ENCODE data around the gene CCDC184.
A peak's percentile ranks its signal among the peaks of the same experiment; 100 is the strongest.
"Not testable (repeated sequence)": the region's sequence is repeated elsewhere in the genome, so short reads cannot be mapped to it uniquely, and the experiment has no call there.

The CCDC184 gene

DNA sequence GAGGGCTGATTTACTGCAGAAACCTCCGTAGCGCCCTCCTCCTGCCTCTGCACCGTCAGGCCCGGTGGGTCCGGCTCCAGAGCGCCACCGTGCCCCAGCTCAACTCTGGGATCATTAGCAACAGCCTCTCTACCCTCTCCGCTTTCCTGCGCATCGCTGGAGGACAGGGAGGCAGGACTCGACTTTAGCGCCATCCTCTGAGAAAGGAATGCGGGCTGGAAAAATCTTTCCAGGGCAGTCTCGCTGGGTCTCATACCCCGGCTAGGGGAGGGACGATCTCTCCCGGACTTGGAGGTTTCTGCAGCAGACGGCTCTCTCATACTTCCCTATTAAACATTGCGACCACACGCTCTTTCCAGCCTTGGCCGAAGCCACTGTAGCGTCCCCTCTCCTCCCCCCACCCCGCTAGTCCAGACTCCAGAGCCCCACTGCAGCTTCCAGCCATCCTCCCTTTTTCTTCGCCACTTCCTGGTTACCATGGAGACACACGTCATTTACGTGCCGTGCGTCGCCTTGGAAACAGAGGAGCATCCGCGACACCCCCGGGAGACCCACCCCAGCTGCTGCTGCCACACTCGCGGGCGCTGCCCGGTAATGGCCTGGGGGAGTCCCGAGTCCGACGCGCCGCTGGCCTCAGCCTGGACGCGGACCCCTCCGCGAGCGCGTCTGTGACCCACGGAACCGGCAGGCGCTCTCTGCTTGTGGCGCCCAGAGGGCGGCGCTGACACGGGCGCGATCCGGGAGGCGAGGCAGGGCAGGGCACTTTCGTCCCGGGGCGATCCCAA, at the start of gene CCDC184:
CCDC184 (plus strand) TSS at position 554 of the 785 bp plus-strand sequence. CDS start 479 bp downstream, outside the sequence.
- DNase-seq (ENCODE audit: extremely low read depth in 1 of 2, low read depth in 1 of 2), result peak; percentile 36 to 51

DNA sequence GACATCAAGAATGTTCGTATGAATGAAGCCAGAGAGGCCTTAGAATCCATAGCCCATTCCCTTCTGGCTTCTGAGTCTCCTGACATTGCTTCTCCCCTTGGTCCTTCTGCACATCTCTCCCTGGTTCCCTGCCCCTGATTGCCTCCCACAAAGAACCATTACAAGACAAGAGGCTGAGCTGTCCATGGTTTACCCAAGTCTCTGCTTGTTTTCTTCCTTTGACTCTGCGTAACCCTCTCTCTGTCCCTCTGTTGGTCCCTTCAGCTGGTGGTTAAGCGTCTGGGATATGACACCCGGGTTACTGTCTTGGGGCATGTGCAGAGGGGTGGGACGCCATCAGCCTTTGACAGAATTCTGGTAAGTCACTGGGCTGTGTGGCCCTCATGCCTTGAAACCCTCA, 48.4 kb upstream of the CCDC184 start:
- DNase-seq (ENCODE audit: extremely low read depth in 1 of 2, low read depth in 1 of 2), result no peak

DNA sequence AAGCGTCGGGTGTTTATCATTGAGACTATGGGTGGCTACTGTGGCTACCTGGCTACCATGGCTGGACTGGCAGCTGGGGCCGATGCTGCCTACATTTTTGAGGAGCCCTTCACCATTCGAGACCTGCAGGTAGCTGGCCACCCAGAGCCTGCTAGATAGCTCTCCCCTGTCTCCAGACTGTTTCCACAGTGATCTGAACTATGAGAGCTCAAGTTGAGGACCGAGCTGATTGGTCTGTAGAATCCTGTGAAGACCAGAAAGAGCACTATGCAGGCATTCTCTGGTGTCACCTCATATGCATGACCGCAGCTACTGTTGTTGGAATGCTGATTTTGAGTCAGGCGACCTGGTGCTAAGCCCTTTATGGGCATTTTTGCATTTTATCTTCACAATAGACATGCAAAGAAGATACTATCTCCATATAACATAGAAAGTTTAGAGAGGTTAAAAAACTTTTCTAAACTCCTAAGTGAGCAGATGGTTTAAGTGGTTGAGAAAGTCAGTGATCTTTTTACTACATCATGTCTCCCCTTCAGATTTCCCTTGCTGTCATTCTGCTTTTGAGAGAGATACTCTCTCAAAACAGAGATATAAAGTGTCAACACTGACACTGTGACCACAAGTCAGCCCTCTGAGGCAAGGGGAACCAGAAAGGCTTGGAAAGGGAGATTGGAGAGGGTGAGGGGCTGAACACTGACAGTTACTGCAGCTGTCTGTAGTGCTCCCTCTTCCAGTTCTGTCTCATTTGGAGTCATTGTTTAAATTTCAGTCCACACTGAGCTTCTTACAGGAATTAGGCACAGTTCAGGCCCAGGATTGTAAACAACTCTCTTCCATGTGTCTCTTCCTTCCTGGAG, 40.4 kb upstream of the CCDC184 start:
- DNase-seq (ENCODE audit: extremely low read depth in 1 of 2, low read depth in 1 of 2), result no peak

DNA sequence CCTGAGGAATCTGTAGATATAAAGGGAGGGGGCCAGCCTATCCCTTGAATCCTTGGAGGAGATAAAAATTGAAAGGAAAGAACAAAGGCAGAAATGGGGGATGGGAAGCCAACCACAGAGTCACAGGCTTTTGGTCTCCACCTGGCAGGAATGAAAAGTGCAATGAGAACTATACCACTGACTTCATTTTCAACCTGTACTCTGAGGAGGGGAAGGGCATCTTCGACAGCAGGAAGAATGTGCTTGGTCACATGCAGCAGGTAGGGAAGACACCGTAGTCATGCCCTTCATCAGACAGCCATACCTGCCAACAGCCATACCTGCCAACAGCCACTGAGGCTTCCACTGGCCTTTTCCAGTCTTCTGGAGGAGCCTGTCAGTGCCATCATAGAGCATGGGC, 39.5 kb upstream of the CCDC184 start:
- DNase-seq (ENCODE audit: extremely low read depth in 1 of 2, low read depth in 1 of 2), result no peak

GRCh38 chr12:48145981-48146380, 37.5 kb upstream of the CCDC184 start:
- DNase-seq (ENCODE audit: extremely low read depth in 1 of 2, low read depth in 1 of 2), result no peak

DNA sequence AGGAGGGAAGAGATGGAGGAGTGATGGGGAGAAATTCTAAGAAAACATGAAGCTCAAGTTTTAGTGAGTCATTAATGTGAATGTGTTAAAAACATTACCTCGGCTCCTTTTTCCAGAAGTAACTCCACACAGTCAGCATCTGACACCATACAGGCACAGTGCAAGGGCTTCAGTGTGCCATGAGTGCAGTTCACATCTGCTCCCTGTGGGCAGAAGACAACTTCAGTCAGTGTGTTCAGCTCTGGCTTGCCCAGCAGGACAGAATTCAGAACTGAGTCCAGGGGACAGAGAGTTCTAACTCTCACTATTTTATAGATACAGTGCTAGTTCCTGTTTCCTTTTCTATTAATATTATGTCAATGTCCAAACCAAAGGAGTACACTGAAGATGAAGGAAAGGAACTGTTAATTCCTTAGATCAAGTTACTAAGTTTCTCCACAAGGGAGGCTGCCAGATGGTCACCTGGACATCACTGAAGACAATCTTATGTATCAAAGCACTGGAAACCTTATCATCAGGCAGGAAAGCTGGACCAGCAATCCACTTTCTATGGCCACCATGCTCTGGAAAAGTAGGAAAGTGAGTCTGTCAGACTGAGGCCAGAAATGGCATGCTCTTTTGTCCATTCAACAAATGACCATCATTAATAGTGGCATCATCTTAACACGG, 32.2 kb upstream of the CCDC184 start:
- no peak for DNase-seq (ENCODE audit: extremely low read depth in 1 of 2, low read depth in 1 of 2)

- DNase-seq (ENCODE audit: extremely low read depth in 1 of 2, low read depth in 1 of 2), result not testable (repeated sequence)
Observed at GRCh38 chr12:48155786-48156185, 27.7 kb upstream of the CCDC184 start.

- no peak for DNase-seq (ENCODE audit: extremely low read depth in 1 of 2, low read depth in 1 of 2)
Observed at GRCh38 chr12:48156652-48157017, 26.8 kb upstream of the CCDC184 start.

DNA sequence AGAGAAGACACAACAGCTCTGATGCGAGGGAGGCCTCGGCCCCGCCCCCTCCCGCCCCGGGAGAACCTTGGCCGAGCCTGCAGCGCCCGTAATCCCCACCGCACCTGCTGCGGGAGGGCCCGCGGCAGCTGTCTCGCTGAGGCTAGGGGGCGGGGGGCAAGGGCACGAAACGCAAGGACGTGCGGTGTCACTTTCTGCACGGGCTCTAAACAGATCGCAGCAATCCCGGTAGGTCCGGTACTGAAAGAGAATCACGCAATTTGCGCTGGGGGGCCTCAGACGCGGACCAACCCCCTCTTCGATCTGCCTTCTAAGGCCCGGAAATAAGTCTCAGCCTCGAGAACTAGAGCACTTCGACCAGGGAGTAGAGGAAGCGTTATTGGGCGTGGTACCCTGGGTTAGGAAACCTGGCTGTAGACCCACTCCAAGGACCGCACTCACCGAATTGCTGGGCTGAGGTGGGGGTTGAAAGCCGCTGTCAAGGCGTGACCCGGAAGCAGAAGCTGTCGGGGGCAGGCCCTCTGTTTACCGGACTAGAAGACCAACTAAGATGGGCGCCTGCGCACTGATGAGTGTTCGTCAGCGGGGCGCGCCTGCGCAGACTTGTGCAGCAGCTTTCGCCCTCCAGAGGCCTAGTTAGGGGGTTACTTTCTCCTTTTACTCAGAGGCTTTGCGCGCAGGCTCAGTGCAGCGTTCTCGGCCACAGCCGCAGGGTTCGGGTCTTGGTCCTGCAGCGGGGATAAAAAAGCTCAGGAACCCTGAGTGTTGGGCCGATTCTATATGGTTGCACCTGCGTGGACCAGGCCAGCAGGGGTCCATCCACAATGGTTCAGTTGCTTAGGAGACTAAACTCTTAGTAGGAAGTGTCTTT, 26.2 kb upstream of the CCDC184 start, which contains the start of gene ASB8:
ASB8 (minus strand) TSS at position 498 of the 871 bp plus-strand sequence. CDS start 4,019 bp downstream, outside the sequence.
- DNase-seq (ENCODE audit: extremely low read depth in 1 of 2, low read depth in 1 of 2), result peak; percentile 98 to 99

- DNase-seq (ENCODE audit: extremely low read depth in 1 of 2, low read depth in 1 of 2), result no peak
Observed at GRCh38 chr12:48157889-48158370, 25.5 kb upstream of the CCDC184 start.

DNA sequence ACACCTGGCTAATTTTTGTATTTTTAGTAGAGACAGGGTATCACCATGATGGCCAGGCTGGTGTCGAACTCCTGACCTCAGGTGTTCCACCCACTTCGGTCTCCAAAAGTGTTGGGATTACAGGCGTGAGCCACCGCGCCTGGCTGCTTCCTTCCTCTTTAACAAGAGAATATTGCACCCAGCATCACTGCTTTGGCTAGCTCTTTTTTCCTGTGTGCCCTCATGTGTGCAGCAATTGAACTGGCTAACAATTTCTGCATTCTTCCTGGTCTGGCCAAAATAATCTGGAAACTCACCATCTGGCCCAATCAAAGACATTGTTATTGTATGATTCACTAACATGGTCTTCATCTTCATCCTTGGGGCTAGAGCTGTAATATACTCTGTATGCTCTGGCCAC, 23.4 kb upstream of the CCDC184 start:
- no peak for DNase-seq (ENCODE audit: extremely low read depth in 1 of 2, low read depth in 1 of 2)

- DNase-seq (ENCODE audit: extremely low read depth in 1 of 2, low read depth in 1 of 2), result no peak
Observed at GRCh38 chr12:48160807-48161206, 22.6 kb upstream of the CCDC184 start.

DNA sequence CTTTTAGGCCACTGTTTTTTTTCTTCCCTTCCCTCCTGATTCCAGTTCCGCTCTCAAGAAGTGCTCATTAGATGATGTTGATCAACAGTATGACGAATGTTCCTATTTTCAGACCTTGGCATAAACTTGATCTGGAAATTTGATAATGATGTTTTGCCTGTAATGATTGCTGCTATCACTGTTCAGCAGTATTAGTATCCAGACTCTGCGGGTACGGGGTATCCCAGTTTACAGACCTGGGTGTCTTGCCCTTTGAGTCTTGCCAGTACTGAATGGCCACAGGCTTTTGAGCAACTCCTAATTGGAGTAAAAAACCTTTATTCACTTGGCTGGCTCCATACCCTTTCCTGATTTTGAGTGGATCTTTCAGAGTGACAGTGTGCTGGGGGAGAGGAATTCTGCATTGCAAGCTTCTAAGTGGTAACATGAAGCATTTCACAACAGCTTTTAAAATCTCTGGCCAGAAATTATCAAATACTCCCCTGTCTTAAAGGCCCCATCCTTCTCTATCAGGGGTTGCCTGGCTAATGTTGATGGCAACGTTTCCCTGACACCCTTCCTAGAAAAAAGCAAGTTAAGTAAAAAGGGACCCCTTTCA, 20.2 kb upstream of the CCDC184 start:
- no peak for DNase-seq (ENCODE audit: extremely low read depth in 1 of 2, low read depth in 1 of 2)

GRCh38 chr12:48164451-48164850, 19.0 kb upstream of the CCDC184 start:
- no peak for DNase-seq (ENCODE audit: extremely low read depth in 1 of 2, low read depth in 1 of 2)

- DNase-seq (ENCODE audit: extremely low read depth in 1 of 2, low read depth in 1 of 2), result no peak
Observed at GRCh38 chr12:48165089-48165981, 18.1 kb upstream of the CCDC184 start.

- DNase-seq (ENCODE audit: extremely low read depth in 1 of 2, low read depth in 1 of 2), result no peak
Observed at GRCh38 chr12:48169011-48169410, 14.4 kb upstream of the CCDC184 start.

- DNase-seq (ENCODE audit: extremely low read depth in 1 of 2, low read depth in 1 of 2), result no peak
Observed at GRCh38 chr12:48175613-48176416, 7.6 kb upstream of the CCDC184 start.

DNA sequence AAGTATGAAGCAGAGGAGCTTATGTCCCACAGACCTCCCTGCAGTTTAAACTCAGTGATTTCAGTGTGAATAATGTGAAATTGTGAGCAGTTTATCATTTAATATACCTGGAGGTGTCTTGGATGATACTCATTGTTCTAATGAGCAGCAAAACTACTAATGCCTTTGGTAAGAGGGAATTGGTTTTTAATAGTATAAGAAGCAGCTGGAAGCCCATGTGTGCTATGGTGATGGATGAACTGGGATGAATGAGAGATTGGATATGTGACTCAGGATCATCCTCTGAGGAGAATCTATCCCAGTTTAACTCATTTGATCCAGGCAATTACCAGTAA, 7.1 kb upstream of the CCDC184 start:
- DNase-seq (ENCODE audit: extremely low read depth in 1 of 2, low read depth in 1 of 2), result no peak

Measured in activated CD8-positive, alpha-beta memory T cell treated with anti-CD3 and anti-CD28 coated beads for 1 hour (primary cell).